GM23338 (cell line): Measurements from ENCODE around the gene ZNF326. TPM values are rescaled to one million over a fixed set of nuclear protein-coding genes. Genes with fewer than 3 reads are reported as not detected.

Experiments
- ATAC-seq: fragments of 200-7000 bp; cut with Tn5 transposase; 3 replicates; pipeline ENCODE4 v1.9.1; 2020
- DNase-seq: peaks from one replicate; pipeline ENCODE4 v3.0.0-alpha.2; 2015; ENCODE audit warnings: low spot score
- H2AFZ ChIP-seq: fragments of 200-600 bp; sonication (generic); 2 replicates; pipeline ENCODE4 v1.8.0; 2016; ENCODE audit warnings: antibody characterized with exemption, mild to moderate bottlenecking, moderate library complexity
- H3F3A ChIP-seq: fragments of 200-600 bp; sonication (generic); replicated peaks from 2 replicates; pipeline ENCODE4 v1.8.0; 2017; ENCODE audit warnings: antibody characterized with exemption, mixed run types, low read depth
- H3K27ac ChIP-seq: fragments of 200-600 bp; sonication (generic); 2 replicates; pipeline ENCODE4 v1.6.1; 2016; ENCODE audit warnings: low read depth
- H3K27me3 ChIP-seq: fragments of 200-600 bp; sonication (generic); 2 replicates; pipeline ENCODE4 v1.8.0; 2016; ENCODE audit warnings: mild to moderate bottlenecking, mixed run types, moderate library complexity; ENCODE audit not compliant: insufficient read depth
- H3K36me3 ChIP-seq: fragments of 200-600 bp; sonication (generic); 2 replicates; pipeline ENCODE4 v1.8.0; 2016; ENCODE audit warnings: mild to moderate bottlenecking; ENCODE audit not compliant: insufficient read depth
- H3K4me1 ChIP-seq: fragments of 200-600 bp; sonication (generic); 2 replicates; pipeline ENCODE4 v1.8.0; 2016; ENCODE audit warnings: mild to moderate bottlenecking, moderate library complexity; ENCODE audit not compliant: insufficient read depth
- H3K4me2 ChIP-seq: fragments of 200-600 bp; sonication (generic); 2 replicates; pipeline ENCODE4 v1.7.1; 2017; ENCODE audit warnings: mixed run types
- H3K4me3 ChIP-seq: fragments of 200-600 bp; sonication (generic); 2 replicates; pipeline ENCODE4 v1.6.1; 2016; ENCODE audit warnings: mixed run types
- H3K79me2 ChIP-seq: fragments of 200-600 bp; sonication (generic); replicated peaks from 2 replicates; pipeline ENCODE4 v1.8.0; 2017; ENCODE audit warnings: mild to moderate bottlenecking; ENCODE audit not compliant: insufficient read depth
- H3K9me2 ChIP-seq: fragments of 200-600 bp; sonication (generic); 2 replicates; pipeline ENCODE4 v1.8.0; 2017; ENCODE audit not compliant: insufficient read depth
- H4K20me1 ChIP-seq: fragments of 200-600 bp; sonication (generic); replicated peaks from 2 replicates; pipeline ENCODE4 v1.8.0; 2017; ENCODE audit warnings: mild to moderate bottlenecking; ENCODE audit not compliant: insufficient read depth
- H3K27ac Mint-ChIP-seq: 2 replicates; pipeline ENCODE4 v1.8.0; 2020; ENCODE audit warnings: inconsistent platforms, mild to moderate bottlenecking, moderate library complexity, mixed read lengths
- H3K27me3 Mint-ChIP-seq: 3 replicates; pipeline ENCODE4 v1.8.0; 2022; ENCODE audit warnings: low read depth, mild to moderate bottlenecking, moderate library complexity, mixed read lengths, inconsistent platforms; ENCODE audit not compliant: insufficient read depth, poor library complexity
- H3K36me3 Mint-ChIP-seq: 3 replicates; pipeline ENCODE4 v1.8.0; 2021; ENCODE audit warnings: low read depth, mild to moderate bottlenecking, inconsistent platforms, moderate library complexity, mixed read lengths
- H3K4me1 Mint-ChIP-seq: 3 replicates; pipeline ENCODE4 v1.8.0; 2020; ENCODE audit warnings: mild to moderate bottlenecking, inconsistent platforms, mixed read lengths
- H3K4me3 Mint-ChIP-seq: 3 replicates; pipeline ENCODE4 v1.8.0; 2021; ENCODE audit warnings: moderate library complexity, mild to moderate bottlenecking, inconsistent platforms, mixed read lengths
- H3K9me3 Mint-ChIP-seq: 3 replicates; pipeline ENCODE4 v1.8.0; 2020; ENCODE audit warnings: moderate library complexity, mild to moderate bottlenecking, inconsistent platforms, mixed read lengths
- CREB1 ChIP-seq: fragments of 250-450 bp; sonication (Bioruptor Pico); IDR thresholded peaks from 2 replicates; pipeline ENCODE4 v1.5.0; 2020; ENCODE audit warnings: low read depth, mild to moderate bottlenecking, moderate library complexity
- CTCF ChIP-seq, 2 experiments: fragments of 200-600 bp in 1 of 2; sonication (generic) in 1 of 2; conservative IDR thresholded peaks; 2 replicates each; pipeline versions ENCODE4 v1.5.1 to v1.6.1; 2016 to 2017; ENCODE audit warnings: antibody characterized with exemption in 2 of 2, low read depth in 2 of 2, mild to moderate bottlenecking in 2 of 2, moderate library complexity in 1 of 2
- ETS1 ChIP-seq: IDR thresholded peaks from 2 replicates; pipeline ENCODE4 v1.6.1; 2016; ENCODE audit warnings: antibody characterized with exemption
- EZH2 ChIP-seq: fragments of 200-600 bp; sonication (generic); IDR thresholded peaks from one replicate; pipeline ENCODE4 v1.8.0; 2017; ENCODE audit warnings: antibody characterized with exemption, mild to moderate bottlenecking, low read depth; ENCODE audit not compliant: unreplicated experiment
- EZH2phosphoT487 ChIP-seq: fragments of 200-600 bp; sonication (generic); IDR thresholded peaks from one replicate; pipeline ENCODE4 v1.8.1; 2018; ENCODE audit warnings: antibody characterized with exemption; ENCODE audit not compliant: unreplicated experiment
- JUNB ChIP-seq: IDR thresholded peaks from one replicate; pipeline ENCODE4 v1.6.1; 2016; ENCODE audit warnings: antibody characterized with exemption; ENCODE audit not compliant: unreplicated experiment
- NANOG ChIP-seq: IDR thresholded peaks from 2 replicates; pipeline ENCODE4 v1.6.1; 2016; ENCODE audit warnings: antibody characterized with exemption, borderline replicate concordance
- POLR2AphosphoS5 ChIP-seq: IDR thresholded peaks from 2 replicates; pipeline ENCODE4 v1.6.1; 2016; ENCODE audit warnings: antibody characterized with exemption, low read depth
- REST ChIP-seq: IDR thresholded peaks from one replicate; pipeline ENCODE4 v1.6.1; 2018; ENCODE audit warnings: antibody characterized with exemption; ENCODE audit not compliant: unreplicated experiment
- STAT1 ChIP-seq: IDR thresholded peaks from one replicate; pipeline ENCODE4 v1.6.1; 2016; ENCODE audit warnings: antibody characterized with exemption; ENCODE audit not compliant: unreplicated experiment
- ZNF114 ChIP-seq: fragments of 250-450 bp; sonication (Bioruptor Pico); IDR thresholded peaks from 2 replicates; pipeline ENCODE4 v1.5.0; 2020; ENCODE audit warnings: mild to moderate bottlenecking, moderate library complexity
- ZNF331 ChIP-seq: fragments of 250-450 bp; sonication (Bioruptor Pico); IDR thresholded peaks from 2 replicates; pipeline ENCODE4 v1.5.0; 2020; ENCODE audit warnings: low read depth, mild to moderate bottlenecking, moderate library complexity
- ZNF462 ChIP-seq: fragments of 250-450 bp; sonication (Bioruptor Pico); IDR thresholded peaks from 2 replicates; pipeline ENCODE4 v1.5.0; 2020; ENCODE audit warnings: mild to moderate bottlenecking, moderate library complexity
- polyA plus RNA-seq: library from polyadenylated mRNA; unstranded; fragments of >200 nt; fragmentation: Nextera tagmentation; extraction: Ambion mirVana; gene quantifications from 2 replicates; pipeline ENCODE4 v1.2.1, GENCODE V29; 2016
- total RNA-seq: library from RNA; depleted of rRNA; stranded (reverse); fragments of >200 nt; shearing (Covaris generic); gene quantifications from 2 replicates; pipeline ENCODE4 v1.2.3, GENCODE V29; 2014

ZNF326 gene
- total and polyA plus RNA-seq, 2 experiments from 2014 or later, result 28.6 to 35.1 TPM

- Histone ChIP-seq H3K27me3 (no peaks in the 10 kb centered on the region), H4K20me1 (peaks cover 17% of the 10 kb centered on the region; the same call in 1 of the 2 replicates), H3K9me2 (no peaks in the 10 kb centered on the region), H3K36me3 (no peaks in the 10 kb centered on the region; the same call in 1 of the 2 replicates), H3K27ac (no peak overlapping the region), H3K79me2 (peaks cover 34% of the 10 kb centered on the region), H3K4me2 (no peak overlapping the region), H3F3A (no peaks in the 10 kb centered on the region), H3K4me3 (no peak overlapping the region), H2AFZ (no peak overlapping the region), H3K4me1 (peaks cover 26% of the 10 kb centered on the region)
- peaks cover 4% of the 10 kb centered on the region for H3K36me3 Mint-ChIP-seq
- H3K27me3 Mint-ChIP-seq, result no peaks in the 10 kb centered on the region
- no peak for TF ChIP-seq CREB1 (CRISPR knock-in tag)
- no peak for TF ChIP-seq ZNF462 (CRISPR knock-in tag)
- TF ChIP-seq POLR2AphosphoS5, result no peak
- no peak for TF ChIP-seq ETS1
- TF ChIP-seq EZH2phosphoT487, result no peak
- TF ChIP-seq REST, result no peak
- no peak for TF ChIP-seq CTCF (conservative IDR thresholded peaks at IDR 0.05; ENCODE audit: low read depth in 2 of 2)
- TF ChIP-seq ZNF114 (CRISPR knock-in tag), result no peak
- no peak for TF ChIP-seq JUNB
- no peak for TF ChIP-seq ZNF331
- no peak for TF ChIP-seq STAT1
- no peak for TF ChIP-seq EZH2
- no peak for TF ChIP-seq NANOG
- H3K4me1 Mint-ChIP-seq, result peaks cover 39% of the 10 kb centered on the region
- no peak overlapping the region; the same call in 1 of the 2 replicates for H3K27ac Mint-ChIP-seq
- ATAC-seq (no peak), DNase-seq (no peak)
- no peaks in the 10 kb centered on the region for H3K9me3 Mint-ChIP-seq
- no peak overlapping the region for H3K4me3 Mint-ChIP-seq
Observed at GRCh38 chr1:89993541-89993940, 1.4 kb upstream of the ZNF326 start.
